Thyroid gland (tissue), 4 donors: Measurements from ENCODE around the gene GFER. TPM values are rescaled to one million over a fixed set of nuclear protein-coding genes. Genes with fewer than 3 reads are reported as not detected.

Experiments used
- DNase-seq, 2 donors: peaks; one replicate each; pipeline ENCODE4 v3.0.0-alpha.2; 2019
- H3K27ac ChIP-seq, 3 donors: fragments of 200-600 bp; sonication (generic); 1 replicate in 2 of 3; 2 replicates in 1 of 3; pipeline ENCODE4 v1.5.1; 2016 to 2019; ENCODE audit warnings: mild to moderate bottlenecking in 1 of 3, moderate library complexity in 1 of 3
- H3K27me3 ChIP-seq: fragments of 200-600 bp; sonication (generic); one replicate; pipeline ENCODE4 v1.5.1; 2019
- H3K36me3 ChIP-seq, 2 donors: fragments of 200-600 bp; sonication (generic); one replicate each; pipeline ENCODE4 v1.5.1; 2016 to 2019
- H3K4me1 ChIP-seq, 2 donors: fragments of 200-600 bp; sonication (generic); one replicate each; pipeline ENCODE4 v1.5.1; 2017 to 2019
- H3K4me3 ChIP-seq, 3 donors: fragments of 200-600 bp; sonication (generic); replicated peaks in 1 of 3; 1 replicate in 2 of 3; 2 replicates in 1 of 3; pipeline ENCODE4 v1.5.1; 2016; ENCODE audit warnings: mild to moderate bottlenecking in 1 of 3
- H3K9me3 ChIP-seq: fragments of 200-600 bp; sonication (generic); one replicate; pipeline ENCODE4 v1.5.1; 2017
- CTCF ChIP-seq, 6 experiments: fragments of 200-600 bp in 3 of 6; fragments of 450-650 bp in 3 of 6; sonication (generic) in 3 of 6; IDR thresholded peaks; one replicate each; pipeline ENCODE4 v1.5.1; 2016 to 2019; ENCODE audit warnings: antibody characterized with exemption in 6 of 6, mild to moderate bottlenecking in 2 of 6, inconsistent platforms in 1 of 6, moderate library complexity in 1 of 6
- POLR2A ChIP-seq, 2 donors: fragments of 450-650 bp; IDR thresholded peaks; one replicate each; pipeline ENCODE4 v1.6.1; 2017; ENCODE audit warnings: antibody characterized with exemption in 2 of 2, mild to moderate bottlenecking in 2 of 2, moderate library complexity in 1 of 2
- WGBS, 2 donors: methylation state at CpG; one replicate each; pipeline ENCODE4 v1.1.5; 2017; 5-methylcytosine and 5-hydroxymethylcytosine counted together
- intact Hi-C: fragments of 100-400 bp; cut with DNase I; formaldehyde crosslinking; loops from one replicate; pipeline ENCODE4 v1.15.1; 2023
- total RNA-seq, 4 donors: library from RNA; depleted of rRNA; stranded (reverse); fragments of >200 nt; gene quantifications; one replicate each; pipeline ENCODE4 v1.2.3, GENCODE V29; 2016

The GFER gene
- total RNA-seq, 4 donors from 2014 or later: 7.8 to 37.2 (median 22.3) TPM

GRCh38 chr16:1963806-1964505 is 20.0 kb upstream of the GFER start:
- intact Hi-C loops: no loop called here
- WGBS, 2 donors: 26 to 37% methylated on average over 21 to 25 of the region's 44 CpGs
- Histone ChIP-seq H3K27ac (peak overlapping the region; percentile 91 to 94 (median 93)), H3K36me3 (peaks cover 6 to 15% of the 10 kb centered on the region in 2 donors), H3K4me1 (peaks cover 19 to 29% of the 10 kb centered on the region in 2 donors), H3K27me3 (no peaks in the 10 kb centered on the region), H3K4me3 (peak overlapping the region; percentile 69 to 80 (median 78)), H3K9me3 (no peaks in the 10 kb centered on the region)
- DNase-seq: peak in 1 of 2 donors; percentile 31
- TF ChIP-seq CTCF (IDR thresholded peaks at IDR 0.05) (peak in 1 of 6 experiments; percentile 10), POLR2A (IDR thresholded peaks at IDR 0.05) (no peak)

GRCh38 chr16:1964506-1965395 is 19.2 kb upstream of the GFER start, which contains the start of gene RPS2:
RPS2 (minus strand) TSS chr16:1964826; CDS start chr16:1964625, 201 bp downstream.
- Histone ChIP-seq H3K27me3 (no peaks in the 10 kb centered on the region), H3K4me3 (peak within 1 kb of the TSS; percentile 78 to 84 (median 80)), H3K27ac (peak within 1 kb of the TSS; percentile 91 to 94 (median 93)), H3K4me1 (peaks cover 19 to 28% of the 10 kb centered on the region in 2 donors), H3K9me3 (no peaks in the 10 kb centered on the region), H3K36me3 (peaks cover 6 to 15% of the 10 kb centered on the region in 2 donors)
- DNase-seq: peak; percentile 98 to 100
- intact Hi-C loops: no loop called here
- peak; percentile 6 to 88 for TF ChIP-seq POLR2A (IDR thresholded peaks at IDR 0.05)
- TF ChIP-seq CTCF (IDR thresholded peaks at IDR 0.05): no peak
- 0 to 2% methylated on average over 21 to 28 of the region's 97 CpGs for WGBS, 2 donors

GRCh38 chr16:1965396-1966001 is 18.5 kb upstream of the GFER start:
- Histone ChIP-seq H3K9me3 (no peaks in the 10 kb centered on the region), H3K36me3 (peaks cover 6 to 15% of the 10 kb centered on the region in 2 donors), H3K4me1 (peaks cover 16 to 24% of the 10 kb centered on the region in 2 donors), H3K27me3 (no peaks in the 10 kb centered on the region), H3K4me3 (peak overlapping the region; percentile 50 to 84 (median 80)), H3K27ac (peak overlapping the region; percentile 91 to 94 (median 93))
- TF ChIP-seq CTCF (IDR thresholded peaks at IDR 0.05) (no peak), POLR2A (IDR thresholded peaks at IDR 0.05) (no peak)
- WGBS, 2 donors: 20 to 32% methylated on average over 16 to 21 of the region's 24 CpGs
- DNase-seq: no peak
- intact Hi-C loops: no loop called here

GRCh38 chr16:1966460-1966859 is 17.5 kb upstream of the GFER start, which contains the start of gene RNF151:
RNF151 (plus strand) TSS chr16:1966856; CDS start chr16:1966882, 26 bp downstream.
- Histone ChIP-seq H3K36me3 (peaks cover 4 to 15% of the 10 kb centered on the region in 2 donors), H3K27ac (peak within 1 kb of the TSS in 1 of 3 donors; percentile 93), H3K4me1 (peaks cover 23 to 29% of the 10 kb centered on the region in 2 donors), H3K27me3 (no peaks in the 10 kb centered on the region), H3K9me3 (no peaks in the 10 kb centered on the region), H3K4me3 (peak within 1 kb of the TSS in 2 of 3 donors; percentile 80 to 84)
- intact Hi-C loops: no loop called here
- no peak for DNase-seq
- WGBS, 2 donors: 86 to 96% methylated on average over 6 of the region's 6 CpGs
- TF ChIP-seq CTCF (IDR thresholded peaks at IDR 0.05) (no peak), POLR2A (IDR thresholded peaks at IDR 0.05) (no peak)
